ES-I3 (cell line): Measurements from ENCODE around the gene TSHR.
"Not testable (repeated sequence)": the region's sequence is repeated elsewhere in the genome, so short reads cannot be mapped to it uniquely, and the experiment has no call there.

ENCODE experiments used
- H3K36me3 ChIP-seq: 2 replicates; pipeline ENCODE4 v1.6.1; 2013; ENCODE audit warnings: mild to moderate bottlenecking, low read length, control low read depth, moderate library complexity; ENCODE audit not compliant: insufficient read depth
- H3K4me1 ChIP-seq: 2 replicates; pipeline ENCODE4 v1.6.1; 2013; ENCODE audit warnings: mild to moderate bottlenecking, control low read depth, low read length; ENCODE audit not compliant: insufficient read depth
- H3K9ac ChIP-seq: 2 replicates; pipeline ENCODE4 v1.6.1; 2013; ENCODE audit warnings: low read depth, mild to moderate bottlenecking, low read length, moderate library complexity
- H3K9me3 ChIP-seq: 2 replicates; pipeline ENCODE4 v1.6.1; 2013; ENCODE audit warnings: mild to moderate bottlenecking, low read length, moderate library complexity; ENCODE audit not compliant: control insufficient read depth, insufficient read depth

Gene TSHR

DNA sequence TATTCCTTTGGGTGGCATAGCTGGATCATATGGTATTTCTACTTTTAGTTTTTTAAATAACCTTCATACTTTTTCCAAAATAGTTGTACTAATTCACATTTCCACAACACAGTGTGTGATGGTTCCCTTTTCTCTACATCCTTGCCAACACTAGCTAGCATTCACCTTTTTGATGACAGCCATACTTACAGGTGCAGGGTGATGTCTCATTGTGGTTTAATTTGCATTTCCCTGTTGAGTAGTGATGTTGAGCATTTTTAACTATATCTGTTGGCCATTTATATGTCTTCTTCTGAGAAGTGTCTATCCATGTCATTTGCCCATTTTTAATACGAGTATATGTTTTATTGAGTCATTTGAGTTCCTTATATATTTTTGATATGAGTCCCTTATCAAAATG lies 96.1 kb downstream of the TSHR start:
- Histone ChIP-seq H3K9ac (no peak overlapping the region), H3K9me3 (no peaks in the 10 kb centered on the region; the same call in 1 of the 2 replicates), H3K4me1 (no peaks in the 10 kb centered on the region), H3K36me3 (no peaks in the 10 kb centered on the region)

DNA sequence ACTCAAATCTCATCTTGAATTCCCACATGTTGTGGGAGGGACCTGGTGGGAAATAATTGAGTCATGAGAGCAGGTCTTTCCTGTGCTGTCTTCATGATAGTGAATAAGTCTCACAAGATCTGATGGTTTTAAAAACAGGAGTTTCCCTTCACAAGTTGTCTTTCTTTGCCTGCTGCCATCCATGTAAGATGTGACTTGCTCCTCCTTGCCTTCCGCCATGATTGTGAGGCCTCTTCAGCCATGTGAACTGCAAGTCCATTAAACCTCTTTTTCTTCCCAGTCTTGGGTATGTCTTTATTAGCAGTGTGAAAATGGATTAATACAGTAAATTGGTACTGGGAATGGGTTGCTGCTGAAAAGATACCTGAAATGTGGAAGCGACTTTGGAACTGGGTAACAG lies 98.6 kb downstream of the TSHR start:
- H3K36me3 ChIP-seq, H3K4me1 ChIP-seq, H3K9me3 ChIP-seq, H3K9ac ChIP-seq: not testable (repeated sequence)

DNA sequence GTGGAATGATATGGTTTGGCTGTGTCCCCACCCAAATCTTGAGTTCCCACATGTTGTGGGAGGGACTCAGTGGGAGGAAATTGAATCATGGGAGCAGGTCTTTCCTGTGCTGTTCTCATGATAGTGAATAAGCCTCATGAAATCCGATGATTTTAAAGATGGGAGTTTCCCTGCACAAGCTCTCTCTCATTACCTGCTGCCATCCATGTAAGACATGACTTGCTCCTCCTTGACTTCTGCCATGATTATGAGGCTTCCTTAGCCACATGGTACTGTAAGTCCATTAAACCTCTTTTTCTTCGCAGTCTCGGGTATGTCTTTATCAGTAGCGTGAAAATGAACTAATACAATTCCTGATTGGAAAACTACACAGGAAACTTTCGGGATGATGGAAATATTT lies 100.5 kb downstream of the TSHR start:
- H3K36me3 ChIP-seq: no peaks in the 10 kb centered on the region
- H3K4me1 ChIP-seq: no peaks in the 10 kb centered on the region
- no peaks in the 10 kb centered on the region; the same call in 1 of the 2 replicates for H3K9me3 ChIP-seq
- no peak overlapping the region for H3K9ac ChIP-seq

DNA sequence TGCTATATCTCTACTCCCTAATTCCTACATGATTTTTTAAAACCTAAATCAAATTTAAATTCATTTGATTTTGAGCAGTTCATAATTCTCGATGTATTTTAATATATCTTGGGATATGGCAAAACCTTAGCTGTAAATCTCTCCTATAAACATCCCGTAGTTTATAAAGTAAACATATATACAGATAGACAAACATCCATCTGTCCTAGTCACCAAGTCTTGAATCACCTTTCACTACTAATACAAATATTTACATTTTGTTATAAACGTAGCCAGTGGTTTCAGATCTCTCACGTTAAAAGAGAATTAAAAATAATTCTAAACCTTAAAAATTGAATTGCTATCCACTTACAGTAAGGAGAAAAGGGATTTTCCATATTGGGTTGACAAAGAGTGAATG lies 107.0 kb downstream of the TSHR start:
- Histone ChIP-seq H3K9ac (no peak overlapping the region), H3K4me1 (no peaks in the 10 kb centered on the region), H3K36me3 (no peaks in the 10 kb centered on the region), H3K9me3 (no peaks in the 10 kb centered on the region)

DNA sequence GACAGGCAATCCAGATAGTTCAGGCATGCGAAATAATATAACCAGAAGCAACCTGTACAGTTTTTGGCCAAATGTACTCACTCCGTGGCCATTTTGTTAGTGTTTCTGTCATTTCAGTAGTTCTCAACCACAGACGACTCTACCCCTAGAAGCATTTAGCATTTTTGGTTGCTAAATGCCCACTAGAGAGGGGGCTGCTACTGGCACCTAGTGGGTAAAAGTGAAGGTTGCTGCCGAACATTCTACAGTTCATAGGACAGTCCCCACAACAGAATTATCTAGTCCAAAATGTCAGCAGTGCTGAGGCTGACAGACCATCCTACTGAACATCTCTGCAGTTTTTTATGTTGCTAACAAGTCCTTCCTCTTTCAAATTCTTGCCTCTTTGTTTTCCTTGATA lies 107.4 kb downstream of the TSHR start:
- H3K36me3 ChIP-seq: no peaks in the 10 kb centered on the region
- H3K9me3 ChIP-seq: no peaks in the 10 kb centered on the region
- no peak overlapping the region for H3K9ac ChIP-seq
- no peaks in the 10 kb centered on the region for H3K4me1 ChIP-seq

DNA sequence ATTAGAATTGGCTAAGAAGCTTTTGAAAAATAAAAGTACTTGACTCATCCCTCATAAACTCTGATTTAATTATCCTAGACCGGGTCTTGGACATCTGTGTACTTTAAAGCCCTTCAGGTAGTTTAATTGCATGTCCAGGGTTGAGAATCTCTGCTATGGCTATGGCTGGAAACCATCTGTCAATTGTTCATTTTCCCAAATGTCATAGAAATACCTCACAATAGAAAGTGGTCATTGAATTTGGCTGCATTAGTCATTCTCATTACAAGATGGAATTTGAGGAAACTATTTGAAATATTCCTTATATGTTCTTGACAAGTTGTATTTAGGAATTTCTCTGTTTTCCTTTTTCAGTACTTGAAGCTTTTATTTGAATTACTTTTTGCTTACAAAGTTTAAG lies 111.3 kb downstream of the TSHR start:
- no peaks in the 10 kb centered on the region for H3K4me1 ChIP-seq
- no peak overlapping the region for H3K9ac ChIP-seq
- no peaks in the 10 kb centered on the region for H3K9me3 ChIP-seq
- no peaks in the 10 kb centered on the region for H3K36me3 ChIP-seq

DNA sequence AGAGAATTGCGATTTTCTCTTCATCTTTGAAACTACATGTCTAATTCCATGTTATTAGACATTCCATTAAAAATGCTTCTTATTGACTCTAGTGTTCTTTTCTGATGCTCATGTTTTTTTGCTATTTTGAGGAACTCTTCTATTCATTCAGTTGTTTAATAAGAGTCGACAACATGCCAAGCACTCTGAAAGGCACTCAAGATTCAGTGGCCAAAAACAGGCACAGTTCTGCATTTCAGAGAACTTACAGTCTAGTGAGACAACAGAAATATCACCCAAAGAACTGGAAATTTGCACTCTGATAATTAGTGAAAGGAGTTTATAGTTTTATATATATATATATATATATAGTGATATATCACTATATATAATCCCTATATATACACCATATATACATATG lies 111.7 kb downstream of the TSHR start:
- H3K9ac ChIP-seq: no peak overlapping the region
- H3K36me3 ChIP-seq: no peaks in the 10 kb centered on the region
- no peaks in the 10 kb centered on the region for H3K4me1 ChIP-seq
- no peaks in the 10 kb centered on the region for H3K9me3 ChIP-seq

DNA sequence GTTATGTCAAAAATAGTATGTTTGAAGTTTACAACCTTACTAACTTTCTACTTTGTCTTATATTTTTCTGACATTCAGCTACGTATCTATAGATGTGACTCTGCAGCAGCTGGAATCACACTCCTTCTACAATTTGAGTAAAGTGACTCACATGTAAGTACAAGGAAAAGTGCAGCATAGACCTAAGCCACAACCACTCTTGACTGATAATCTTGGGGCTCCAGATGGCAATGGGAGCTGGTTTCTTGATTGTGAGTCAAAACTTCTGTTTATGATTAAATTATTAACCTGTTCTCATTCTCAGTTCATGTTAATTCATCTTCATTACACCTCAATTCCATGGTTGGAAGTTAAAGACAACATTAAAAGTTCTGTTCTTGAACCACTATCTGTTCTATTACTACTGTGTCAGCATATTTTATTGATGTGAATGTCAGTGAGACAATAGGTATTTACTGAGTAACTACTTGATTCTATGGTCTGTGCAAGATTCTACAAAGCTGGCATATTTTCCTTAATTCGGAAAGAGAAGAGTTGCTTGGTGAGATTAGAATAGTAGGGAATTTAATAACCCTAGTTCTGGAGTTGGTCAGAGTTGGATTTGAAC lies 112.9 kb downstream of the TSHR start:
- no peaks in the 10 kb centered on the region for H3K36me3 ChIP-seq
- H3K9me3 ChIP-seq: no peaks in the 10 kb centered on the region
- H3K4me1 ChIP-seq: no peaks in the 10 kb centered on the region
- H3K9ac ChIP-seq: no peak overlapping the region

DNA sequence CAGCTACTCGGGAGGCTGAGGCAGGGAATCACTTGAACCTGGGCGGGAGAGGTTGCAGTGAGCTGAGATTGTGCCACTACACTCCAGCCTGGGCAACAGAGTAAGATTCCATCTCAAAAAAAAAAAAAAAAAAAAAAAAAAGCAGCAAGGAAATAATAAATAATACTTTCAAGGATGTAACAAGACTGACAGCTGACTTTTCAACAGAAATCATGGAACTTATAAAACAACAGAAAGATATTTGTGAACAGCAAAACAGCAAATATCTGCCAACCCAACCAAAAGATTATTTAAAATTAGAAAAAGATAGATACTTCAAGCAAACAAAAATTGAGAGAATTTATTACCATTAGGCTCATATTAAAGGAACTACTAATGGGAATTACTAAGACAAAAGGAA lies 115.1 kb downstream of the TSHR start:
- Histone ChIP-seq H3K36me3 (no peaks in the 10 kb centered on the region), H3K4me1 (no peaks in the 10 kb centered on the region), H3K9me3 (no peaks in the 10 kb centered on the region), H3K9ac (no peak overlapping the region)

DNA sequence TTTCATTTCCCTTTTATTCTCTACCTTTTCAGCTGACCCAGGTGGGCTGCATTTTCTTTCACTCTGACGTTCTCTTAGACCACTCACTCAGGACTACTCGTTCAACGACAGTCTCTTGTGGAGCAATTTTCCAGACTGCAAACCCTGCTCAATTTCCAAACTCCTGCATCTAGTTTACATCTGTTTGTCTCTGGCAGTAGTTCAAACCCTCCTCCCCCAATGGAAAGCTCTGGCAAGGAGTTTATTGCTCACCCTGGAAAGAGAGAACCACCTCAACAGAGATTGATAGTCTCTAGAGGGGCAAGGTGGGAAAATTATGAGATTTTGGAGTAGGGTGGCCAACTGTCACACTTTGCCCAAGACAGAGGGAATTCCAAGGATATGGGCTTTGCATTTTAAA lies 130.2 kb downstream of the TSHR start:
- H3K36me3 ChIP-seq: no peaks in the 10 kb centered on the region
- H3K4me1 ChIP-seq: no peaks in the 10 kb centered on the region
- no peak overlapping the region for H3K9ac ChIP-seq
- H3K9me3 ChIP-seq: no peaks in the 10 kb centered on the region

DNA sequence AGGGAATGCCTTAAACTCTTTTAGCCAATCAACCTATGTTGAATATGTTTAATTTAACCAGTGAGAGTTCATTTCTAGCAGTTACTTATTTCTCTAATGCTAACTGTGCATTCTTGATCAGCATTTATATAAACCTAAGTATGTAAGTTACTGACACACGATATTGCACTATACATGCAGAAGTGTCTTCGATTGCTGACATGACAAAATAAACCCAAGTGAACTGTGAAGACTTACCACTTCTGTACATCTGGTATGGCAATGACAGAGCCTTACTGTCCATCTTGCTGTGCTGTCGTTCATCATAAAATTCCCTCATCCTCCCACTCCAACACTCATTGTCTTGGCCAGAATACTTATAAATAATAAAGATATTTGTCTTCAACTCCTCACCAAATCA lies 131.8 kb downstream of the TSHR start:
- Histone ChIP-seq H3K36me3 (no peaks in the 10 kb centered on the region), H3K9ac (no peak overlapping the region), H3K9me3 (no peaks in the 10 kb centered on the region), H3K4me1 (no peaks in the 10 kb centered on the region)

DNA sequence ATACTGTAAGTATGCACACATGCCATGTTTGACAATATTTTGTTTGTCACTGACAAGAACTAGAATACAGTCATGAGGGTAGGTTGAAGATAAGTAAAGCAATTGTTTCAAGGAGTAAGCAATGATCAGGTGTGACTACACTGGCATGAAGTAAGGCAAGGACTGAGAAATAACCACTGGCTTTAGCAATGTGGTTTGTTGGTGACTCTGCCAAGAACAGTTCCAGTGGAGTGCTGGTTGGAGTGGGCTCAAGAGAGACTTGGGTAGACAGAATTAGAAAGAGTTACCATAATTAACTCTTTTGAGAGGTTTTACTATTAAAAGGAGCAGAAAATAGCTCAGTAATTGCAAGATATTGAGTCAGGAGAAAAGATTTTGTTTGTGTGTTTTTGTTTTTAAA lies 135.7 kb downstream of the TSHR start:
- Histone ChIP-seq H3K4me1 (no peaks in the 10 kb centered on the region), H3K36me3 (no peaks in the 10 kb centered on the region), H3K9me3 (no peaks in the 10 kb centered on the region), H3K9ac (no peak overlapping the region)

DNA sequence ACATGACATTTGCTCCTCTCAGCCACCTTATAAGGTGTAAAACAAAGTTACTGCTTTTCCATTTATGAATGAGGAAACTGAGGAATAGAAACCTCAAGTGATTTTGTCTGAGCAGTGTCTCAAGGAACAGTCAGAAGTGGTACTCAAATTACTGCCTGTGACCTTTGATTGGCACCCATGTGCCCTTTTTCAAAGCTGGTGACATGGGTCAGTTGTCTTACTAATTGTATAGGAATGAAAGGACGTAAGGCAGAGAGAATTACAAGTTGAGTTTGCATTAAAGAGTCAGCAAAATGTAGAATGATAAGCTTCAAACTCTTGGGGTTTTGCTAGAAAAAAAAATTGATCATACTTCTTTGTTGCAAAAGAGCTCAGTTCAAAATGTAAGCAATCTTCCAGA lies 136.2 kb downstream of the TSHR start:
- Histone ChIP-seq H3K9ac (no peak overlapping the region), H3K4me1 (no peaks in the 10 kb centered on the region), H3K9me3 (no peaks in the 10 kb centered on the region), H3K36me3 (no peaks in the 10 kb centered on the region)

DNA sequence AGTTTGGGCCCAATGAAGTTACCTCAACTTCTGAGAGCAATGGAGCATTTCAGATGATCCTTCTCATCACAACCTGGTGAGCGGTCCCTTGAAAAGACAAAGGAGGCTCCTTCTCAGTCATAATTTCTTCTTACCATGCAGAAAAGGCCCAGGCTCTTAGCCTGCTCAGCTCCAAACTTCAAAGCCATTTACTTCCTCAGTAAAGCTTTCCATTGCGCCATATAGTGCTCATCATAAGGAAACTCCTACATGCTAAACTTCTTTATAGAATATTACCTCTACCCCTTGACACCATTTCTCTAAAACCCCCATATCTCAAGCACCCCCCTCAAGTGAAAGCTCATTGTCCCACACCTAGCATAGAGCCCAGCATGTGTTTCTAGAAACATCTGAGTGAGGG lies 138.2 kb downstream of the TSHR start:
- Histone ChIP-seq H3K4me1 (no peaks in the 10 kb centered on the region), H3K36me3 (no peaks in the 10 kb centered on the region), H3K9me3 (no peaks in the 10 kb centered on the region), H3K9ac (no peak overlapping the region)

DNA sequence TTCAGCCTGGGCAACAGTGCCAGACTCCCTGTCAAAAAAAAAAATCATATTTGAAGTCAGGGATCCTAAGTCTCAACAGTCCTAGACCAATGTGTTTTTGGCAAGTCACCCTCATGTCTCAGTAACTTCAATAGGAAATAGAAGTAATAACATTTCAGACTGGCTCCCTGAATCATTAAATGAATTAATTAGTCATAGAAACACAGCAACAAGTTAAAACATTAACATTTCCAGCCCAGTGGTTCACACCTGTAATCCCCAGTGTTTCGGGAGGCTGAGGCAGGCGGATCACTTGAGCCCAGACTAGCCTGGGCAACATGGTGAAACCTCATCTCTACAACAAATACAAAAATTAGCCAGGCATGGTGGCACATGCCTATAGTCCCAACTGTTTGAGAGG lies 140.1 kb downstream of the TSHR start:
- Histone ChIP-seq H3K36me3 (no peaks in the 10 kb centered on the region), H3K4me1 (no peaks in the 10 kb centered on the region), H3K9me3 (no peaks in the 10 kb centered on the region), H3K9ac (no peak overlapping the region)

DNA sequence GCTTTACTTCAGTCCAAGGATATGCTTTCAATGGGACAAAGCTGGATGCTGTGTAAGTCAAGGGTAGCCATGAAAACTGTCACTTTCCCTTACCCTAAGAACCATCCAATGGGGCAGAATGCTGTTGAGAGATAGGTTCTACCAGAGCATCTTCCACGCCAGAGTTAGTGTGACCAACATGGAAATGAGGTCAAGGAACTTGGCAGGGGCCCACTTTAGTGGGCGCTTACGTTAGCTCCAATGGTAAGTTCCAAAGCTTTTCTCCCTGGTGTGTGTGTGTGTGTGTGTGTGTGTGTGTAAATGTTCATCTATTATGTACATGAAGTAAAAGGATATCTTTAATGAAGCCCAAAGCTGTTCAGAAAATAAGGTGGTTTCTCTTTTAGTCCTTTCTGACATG lies 141.2 kb downstream of the TSHR start:
- no peaks in the 10 kb centered on the region for H3K36me3 ChIP-seq

More for the DNA sequence above, 141.2 kb downstream of the TSHR start:
- Histone ChIP-seq H3K9ac (no peak overlapping the region), H3K9me3 (no peaks in the 10 kb centered on the region), H3K4me1 (no peaks in the 10 kb centered on the region)
